GM23338 (cell line): Measurements from ENCODE around the gene ATP9A.
A peak's percentile ranks its signal among the peaks of the same experiment; 100 is the strongest.

Experiments used
- CREB1 ChIP-seq: fragments of 250-450 bp; sonication (Bioruptor Pico); IDR thresholded peaks from 2 replicates; pipeline ENCODE4 v1.5.0; 2020; ENCODE audit warnings: low read depth, mild to moderate bottlenecking, moderate library complexity
- EZH2 ChIP-seq: fragments of 200-600 bp; sonication (generic); IDR thresholded peaks from one replicate; pipeline ENCODE4 v1.8.0; 2017; ENCODE audit warnings: antibody characterized with exemption, mild to moderate bottlenecking, low read depth; ENCODE audit not compliant: unreplicated experiment
- EZH2phosphoT487 ChIP-seq: fragments of 200-600 bp; sonication (generic); IDR thresholded peaks from one replicate; pipeline ENCODE4 v1.8.1; 2018; ENCODE audit warnings: antibody characterized with exemption; ENCODE audit not compliant: unreplicated experiment
- JUNB ChIP-seq: IDR thresholded peaks from one replicate; pipeline ENCODE4 v1.6.1; 2016; ENCODE audit warnings: antibody characterized with exemption; ENCODE audit not compliant: unreplicated experiment
- POLR2AphosphoS5 ChIP-seq: IDR thresholded peaks from 2 replicates; pipeline ENCODE4 v1.6.1; 2016; ENCODE audit warnings: antibody characterized with exemption, low read depth
- ZNF331 ChIP-seq: fragments of 250-450 bp; sonication (Bioruptor Pico); IDR thresholded peaks from 2 replicates; pipeline ENCODE4 v1.5.0; 2020; ENCODE audit warnings: low read depth, mild to moderate bottlenecking, moderate library complexity
- TF ChIP-seq, protein P1 (sequence below), 2 experiments: fragments of 200-600 bp in 1 of 2; sonication (generic) in 1 of 2; conservative IDR thresholded peaks; 2 replicates each; pipeline versions ENCODE4 v1.5.1 to v1.6.1; 2016 to 2017; ENCODE audit warnings: antibody characterized with exemption in 2 of 2, low read depth in 2 of 2, mild to moderate bottlenecking in 2 of 2, moderate library complexity in 1 of 2
- TF ChIP-seq, protein P2 (sequence below): IDR thresholded peaks from one replicate; pipeline ENCODE4 v1.6.1; 2018; ENCODE audit warnings: antibody characterized with exemption; ENCODE audit not compliant: unreplicated experiment

DNA sequence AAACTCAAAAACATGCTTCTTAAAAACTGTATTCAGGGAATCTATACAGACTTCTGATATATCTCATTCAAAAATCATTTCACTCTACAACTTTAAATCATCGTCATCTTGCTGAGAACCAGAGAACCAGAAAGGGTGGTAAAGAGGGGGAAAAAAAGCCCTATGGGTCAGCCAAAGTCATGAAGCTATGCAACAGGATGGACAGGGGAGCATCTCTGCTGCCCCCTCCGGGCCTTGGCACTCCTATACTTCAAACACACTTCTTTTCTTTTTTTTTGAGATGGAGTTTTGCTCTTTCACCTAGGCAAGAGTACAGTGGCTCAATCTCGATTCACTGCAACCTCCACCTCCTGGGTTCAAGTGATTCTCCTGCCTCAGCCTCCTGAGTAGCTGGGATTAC lies 152.1 kb downstream of the ATP9A start:
- TF ChIP-seq, protein P1, sequence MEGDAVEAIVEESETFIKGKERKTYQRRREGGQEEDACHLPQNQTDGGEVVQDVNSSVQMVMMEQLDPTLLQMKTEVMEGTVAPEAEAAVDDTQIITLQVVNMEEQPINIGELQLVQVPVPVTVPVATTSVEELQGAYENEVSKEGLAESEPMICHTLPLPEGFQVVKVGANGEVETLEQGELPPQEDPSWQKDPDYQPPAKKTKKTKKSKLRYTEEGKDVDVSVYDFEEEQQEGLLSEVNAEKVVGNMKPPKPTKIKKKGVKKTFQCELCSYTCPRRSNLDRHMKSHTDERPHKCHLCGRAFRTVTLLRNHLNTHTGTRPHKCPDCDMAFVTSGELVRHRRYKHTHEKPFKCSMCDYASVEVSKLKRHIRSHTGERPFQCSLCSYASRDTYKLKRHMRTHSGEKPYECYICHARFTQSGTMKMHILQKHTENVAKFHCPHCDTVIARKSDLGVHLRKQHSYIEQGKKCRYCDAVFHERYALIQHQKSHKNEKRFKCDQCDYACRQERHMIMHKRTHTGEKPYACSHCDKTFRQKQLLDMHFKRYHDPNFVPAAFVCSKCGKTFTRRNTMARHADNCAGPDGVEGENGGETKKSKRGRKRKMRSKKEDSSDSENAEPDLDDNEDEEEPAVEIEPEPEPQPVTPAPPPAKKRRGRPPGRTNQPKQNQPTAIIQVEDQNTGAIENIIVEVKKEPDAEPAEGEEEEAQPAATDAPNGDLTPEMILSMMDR (conservative IDR thresholded peaks at IDR 0.05; ENCODE audit: low read depth in 2 of 2), result peak; percentile 45 to 54; a peak in 3 of 4 replicates
- TF ChIP-seq POLR2AphosphoS5 (no peak), CREB1 (CRISPR knock-in tag) (no peak), JUNB (no peak), EZH2 (no peak), ZNF331 (CRISPR knock-in tag) (no peak), EZH2phosphoT487 (no peak)
- TF ChIP-seq, protein P2, sequence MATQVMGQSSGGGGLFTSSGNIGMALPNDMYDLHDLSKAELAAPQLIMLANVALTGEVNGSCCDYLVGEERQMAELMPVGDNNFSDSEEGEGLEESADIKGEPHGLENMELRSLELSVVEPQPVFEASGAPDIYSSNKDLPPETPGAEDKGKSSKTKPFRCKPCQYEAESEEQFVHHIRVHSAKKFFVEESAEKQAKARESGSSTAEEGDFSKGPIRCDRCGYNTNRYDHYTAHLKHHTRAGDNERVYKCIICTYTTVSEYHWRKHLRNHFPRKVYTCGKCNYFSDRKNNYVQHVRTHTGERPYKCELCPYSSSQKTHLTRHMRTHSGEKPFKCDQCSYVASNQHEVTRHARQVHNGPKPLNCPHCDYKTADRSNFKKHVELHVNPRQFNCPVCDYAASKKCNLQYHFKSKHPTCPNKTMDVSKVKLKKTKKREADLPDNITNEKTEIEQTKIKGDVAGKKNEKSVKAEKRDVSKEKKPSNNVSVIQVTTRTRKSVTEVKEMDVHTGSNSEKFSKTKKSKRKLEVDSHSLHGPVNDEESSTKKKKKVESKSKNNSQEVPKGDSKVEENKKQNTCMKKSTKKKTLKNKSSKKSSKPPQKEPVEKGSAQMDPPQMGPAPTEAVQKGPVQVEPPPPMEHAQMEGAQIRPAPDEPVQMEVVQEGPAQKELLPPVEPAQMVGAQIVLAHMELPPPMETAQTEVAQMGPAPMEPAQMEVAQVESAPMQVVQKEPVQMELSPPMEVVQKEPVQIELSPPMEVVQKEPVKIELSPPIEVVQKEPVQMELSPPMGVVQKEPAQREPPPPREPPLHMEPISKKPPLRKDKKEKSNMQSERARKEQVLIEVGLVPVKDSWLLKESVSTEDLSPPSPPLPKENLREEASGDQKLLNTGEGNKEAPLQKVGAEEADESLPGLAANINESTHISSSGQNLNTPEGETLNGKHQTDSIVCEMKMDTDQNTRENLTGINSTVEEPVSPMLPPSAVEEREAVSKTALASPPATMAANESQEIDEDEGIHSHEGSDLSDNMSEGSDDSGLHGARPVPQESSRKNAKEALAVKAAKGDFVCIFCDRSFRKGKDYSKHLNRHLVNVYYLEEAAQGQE, result no peak
